Measurements from ENCODE around the gene RSPH4A.

DNA sequence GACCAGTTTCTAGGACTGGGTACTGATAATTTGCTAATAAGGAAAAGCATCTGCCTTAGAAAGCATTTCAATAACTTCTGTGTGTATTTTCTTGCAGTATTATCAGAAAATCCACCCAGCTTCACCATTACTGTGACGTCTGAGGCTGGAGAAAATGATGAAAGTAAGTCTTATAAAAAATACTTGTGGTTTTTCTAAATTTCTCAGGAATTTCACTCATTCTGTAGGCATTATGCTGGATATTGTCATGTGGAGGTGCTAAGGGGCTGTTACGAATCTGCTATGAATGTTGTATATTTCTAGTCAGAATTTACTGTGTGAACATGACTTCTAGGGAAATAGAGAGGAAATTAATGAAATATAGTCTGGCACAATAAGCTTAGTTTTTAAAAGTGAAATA, 36.1 kb upstream of the RSPH4A start:
- TF ChIP-seq EZH2phosphoT487 (IDR thresholded peaks at IDR 0.05; ENCODE audit: insufficient read depth, low read depth): no peak
- no peak for TF ChIP-seq EZH2 (IDR thresholded peaks at IDR 0.05; ENCODE audit: insufficient read depth, poor library complexity, severe bottlenecking)
